Esophagus muscularis mucosa (tissue), 4 donors: ENCODE measurements around the gene TLE6. TPM values are rescaled to one million over a fixed set of nuclear protein-coding genes. Genes with fewer than 3 reads are reported as not detected.

Experiments used
- DNase-seq: peaks from one replicate; pipeline ENCODE4 v3.0.0-alpha.2; 2017; ENCODE audit errors: extremely low spot score
- H3K27ac ChIP-seq, 4 donors: fragments of 200-600 bp; sonication (generic); replicated peaks in 1 of 4; 1 replicate in 3 of 4; 2 replicates in 1 of 4; pipeline ENCODE4 v1.5.1; 2016 to 2019; ENCODE audit warnings: mild to moderate bottlenecking in 1 of 4
- H3K27me3 ChIP-seq, 4 donors: fragments of 200-600 bp; sonication (generic); one replicate each; pipeline versions ENCODE4 v1.5.1 to v1.6.0; 2016 to 2019
- H3K36me3 ChIP-seq, 4 donors: fragments of 200-600 bp; sonication (generic); one replicate each; pipeline ENCODE4 v1.5.1; 2016 to 2019
- H3K4me1 ChIP-seq, 4 donors: fragments of 200-600 bp; sonication (generic); one replicate each; pipeline ENCODE4 v1.5.1; 2016 to 2019
- H3K4me3 ChIP-seq, 4 donors: fragments of 200-600 bp; sonication (generic); 1 replicate in 2 of 4; 2 replicates in 2 of 4; pipeline ENCODE4 v1.5.1; 2016 to 2019; ENCODE audit warnings: mild to moderate bottlenecking in 4 of 4, moderate library complexity in 1 of 4
- H3K9me3 ChIP-seq, 4 donors: fragments of 200-600 bp; sonication (generic); 1 replicate in 3 of 4; 2 replicates in 1 of 4; pipeline ENCODE4 v1.5.1; 2016 to 2019
- CTCF ChIP-seq, 3 experiments: fragments of 200-600 bp in 2 of 3; fragments of 450-650 bp in 1 of 3; sonication (generic) in 2 of 3; IDR thresholded peaks; one replicate each; pipeline ENCODE4 v1.5.1; 2017 to 2019; ENCODE audit warnings: antibody characterized with exemption in 3 of 3, mild to moderate bottlenecking in 2 of 3, moderate library complexity in 1 of 3
- EP300 ChIP-seq: sonication (generic); formaldehyde crosslinking; IDR thresholded peaks from one replicate; pipeline ENCODE4 v1.6.1; 2017; ENCODE audit warnings: antibody characterized with exemption
- POLR2A ChIP-seq: fragments of 450-650 bp; IDR thresholded peaks from one replicate; pipeline ENCODE4 v1.6.1; 2017; ENCODE audit warnings: antibody characterized with exemption, moderate library complexity, mild to moderate bottlenecking, low read depth
- POLR2AphosphoS5 ChIP-seq, 2 donors: sonication (generic); formaldehyde crosslinking; IDR thresholded peaks; one replicate each; pipeline ENCODE4 v1.6.1; 2017; ENCODE audit warnings: antibody characterized with exemption in 2 of 2
- WGBS: methylation state at CpG from one replicate; pipeline ENCODE4 v1.1.5; 2018; 5-methylcytosine and 5-hydroxymethylcytosine counted together
- intact Hi-C: fragments of 100-400 bp; cut with DNase I; formaldehyde crosslinking; loops from one replicate; pipeline ENCODE4 v1.15.1; 2023
- total RNA-seq, 4 donors: library from RNA; depleted of rRNA; stranded (reverse); fragments of >200 nt; gene quantifications; one replicate each; pipeline versions ENCODE4 v1.1.0 to v1.2.1, GENCODE V29; 2016

The TLE6 gene
- total RNA-seq, 4 donors from 2014 or later, result 0.75 to 1.2 (median 0.91) TPM; not detected in 1

DNA sequence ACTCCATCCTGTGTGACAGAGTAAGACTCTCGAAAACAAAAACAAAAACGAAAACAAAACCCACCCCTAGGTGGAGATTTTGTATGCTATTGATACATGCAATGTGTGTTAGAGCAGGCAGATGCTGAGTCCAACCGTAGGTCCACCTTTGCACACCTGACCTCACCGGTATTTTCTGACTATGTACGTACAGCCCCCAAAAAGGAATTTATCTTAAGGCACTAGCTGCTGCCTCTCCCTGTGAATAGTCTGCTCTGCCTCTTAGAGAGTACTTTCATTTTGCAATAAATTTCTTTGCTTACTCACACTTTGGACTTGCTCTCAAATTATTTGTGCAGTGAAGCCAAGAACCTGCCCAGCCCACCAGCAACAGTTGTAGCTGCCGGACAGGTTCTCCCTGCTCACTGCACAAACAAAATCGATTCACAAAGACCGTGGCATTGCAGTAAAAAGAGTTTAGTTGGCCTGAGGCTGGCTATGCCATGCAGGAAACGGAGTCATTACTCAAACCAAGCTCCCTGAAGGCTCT lies 24.3 kb upstream of the TLE6 start:
- Histone ChIP-seq H3K4me1 (peaks cover 14 to 29% (median 22%) of the 10 kb centered on the region in 4 donors), H3K27ac (peak overlapping the region in 1 of 4 donors; percentile 17), H3K27me3 (no peaks in the 10 kb centered on the region), H3K36me3 (no peaks in the 10 kb centered on the region), H3K4me3 (peak overlapping the region; percentile 4 to 17 (median 7)), H3K9me3 (no peaks in the 10 kb centered on the region)
- TF ChIP-seq POLR2AphosphoS5 (IDR thresholded peaks at IDR 0.05) (no peak), POLR2A (no peak), EP300 (no peak), CTCF (IDR thresholded peaks at IDR 0.05) (no peak)
- WGBS, result 39% methylated on average over 9 of the region's 9 CpGs
- DNase-seq, result no peak
- intact Hi-C loops, result loop anchor here (5.0 kb wide), 1 partner anchor 209 kb away; no protein-coding TSS in a partner anchor

DNA sequence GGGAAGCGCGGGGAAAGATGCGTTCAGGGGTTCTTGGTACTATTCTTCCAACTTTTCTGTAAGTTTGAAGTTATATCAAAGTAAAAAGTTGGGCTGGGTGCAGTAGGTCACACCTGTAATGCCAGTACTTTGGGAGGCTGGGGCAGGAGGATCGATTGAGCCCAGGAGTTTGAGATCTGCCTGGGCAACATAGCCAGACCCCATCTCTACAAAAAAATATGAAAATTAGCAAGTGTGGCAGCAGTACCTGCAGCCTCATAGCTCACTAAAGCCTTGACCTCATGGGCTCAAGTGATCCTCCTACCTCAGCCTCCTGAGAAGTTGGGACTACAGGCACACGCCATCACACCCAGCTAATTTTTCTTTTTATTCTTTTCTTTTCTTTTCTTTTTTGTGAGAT lies 20.2 kb upstream of the TLE6 start:
- WGBS, result 94% methylated on average over 5 of the region's 5 CpGs
- no peak for DNase-seq
- Histone ChIP-seq H3K4me1 (peaks cover 3 to 13% (median 12%) of the 10 kb centered on the region in 4 donors), H3K4me3 (no peak overlapping the region), H3K27me3 (no peaks in the 10 kb centered on the region), H3K9me3 (no peaks in the 10 kb centered on the region), H3K27ac (no peak overlapping the region), H3K36me3 (no peaks in the 10 kb centered on the region)
- intact Hi-C loops, result no loop called here
- TF ChIP-seq CTCF (IDR thresholded peaks at IDR 0.05) (no peak), POLR2AphosphoS5 (IDR thresholded peaks at IDR 0.05) (no peak), POLR2A (no peak), EP300 (no peak)

DNA sequence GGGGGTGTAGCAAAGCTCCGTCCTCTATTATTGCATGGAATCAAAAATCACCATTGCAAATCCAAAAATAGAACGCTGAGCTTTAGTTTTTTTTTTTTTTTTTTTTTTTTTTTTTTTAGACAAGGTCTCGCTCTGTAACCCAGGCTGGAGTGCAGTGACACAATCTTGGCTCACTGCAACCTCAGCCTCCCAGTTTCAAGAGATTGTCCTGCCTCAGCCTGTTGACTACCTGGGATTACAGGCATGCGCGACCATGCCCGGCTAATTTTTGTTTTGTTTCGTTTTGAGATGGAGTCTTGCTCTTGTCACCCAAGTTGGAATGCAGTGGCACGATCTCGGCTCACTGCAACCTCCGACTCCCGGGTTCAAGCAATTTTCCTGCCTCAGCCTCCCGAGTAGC lies 17.2 kb upstream of the TLE6 start:
- WGBS, result 82% methylated on average over 12 of the region's 12 CpGs
- TF ChIP-seq EP300, result no peak
- no peak for TF ChIP-seq CTCF (IDR thresholded peaks at IDR 0.05)
- TF ChIP-seq POLR2AphosphoS5 (IDR thresholded peaks at IDR 0.05), result no peak
- TF ChIP-seq POLR2A, result no peak
- H3K4me3 ChIP-seq, result no peak overlapping the region
- peaks cover 3 to 6% (median 5%) of the 10 kb centered on the region in 4 donors for H3K4me1 ChIP-seq
- DNase-seq, result no peak
- intact Hi-C loops, result loop anchor here (5.0 kb wide), 2 partner anchors 97 to 147 kb away; no protein-coding TSS in a partner anchor
- H3K27ac ChIP-seq, result no peak overlapping the region
- no peaks in the 10 kb centered on the region for H3K9me3 ChIP-seq
- no peaks in the 10 kb centered on the region for H3K36me3 ChIP-seq
- H3K27me3 ChIP-seq, result no peaks in the 10 kb centered on the region

DNA sequence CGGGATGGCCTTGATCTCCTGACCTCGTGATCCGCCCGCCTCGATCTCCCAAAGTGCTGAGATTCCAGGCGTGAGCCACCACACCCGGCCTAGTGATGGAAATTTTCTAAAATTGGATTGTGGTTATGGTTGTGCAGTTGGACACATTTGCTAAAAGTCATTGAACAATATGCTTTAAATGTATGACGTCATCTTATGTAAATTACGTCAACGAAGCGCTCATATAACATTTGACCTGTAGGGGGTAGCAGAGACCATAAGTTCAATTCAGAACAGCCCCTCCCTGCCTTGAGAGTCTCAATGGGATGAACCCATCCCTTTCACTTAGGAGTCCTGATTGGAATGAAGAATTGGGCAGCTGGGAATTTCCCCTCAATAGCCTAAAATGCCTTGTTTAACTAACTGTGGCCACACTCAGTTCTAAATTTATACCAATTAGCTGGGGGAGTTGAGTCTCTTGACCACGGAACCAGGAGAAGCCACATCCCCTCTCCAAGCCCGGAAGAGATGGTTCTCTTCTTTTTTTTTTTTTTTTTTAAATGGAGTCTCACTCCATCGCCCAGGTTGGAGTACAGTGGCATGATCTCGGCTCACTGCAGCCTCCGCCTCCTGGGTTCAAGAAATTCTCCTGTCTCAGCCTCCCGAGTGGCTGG lies 15.2 kb upstream of the TLE6 start:
- intact Hi-C loops, result loop anchor here (5.0 kb wide), 2 partner anchors 95 to 145 kb away; no protein-coding TSS in a partner anchor
- WGBS, result 45% methylated on average over 13 of the region's 17 CpGs
- DNase-seq, result peak; percentile 95
- H3K36me3 ChIP-seq, result no peaks in the 10 kb centered on the region
- H3K27ac ChIP-seq, result no peak overlapping the region
- peak; percentile 69 to 92 (median 73) for TF ChIP-seq CTCF (IDR thresholded peaks at IDR 0.05)
- TF ChIP-seq POLR2A, result no peak
- no peak for TF ChIP-seq EP300
- TF ChIP-seq POLR2AphosphoS5 (IDR thresholded peaks at IDR 0.05), result peak; percentile 28 to 34
- H3K4me1 ChIP-seq, result peaks cover 3 to 6% (median 5%) of the 10 kb centered on the region in 4 donors
- no peaks in the 10 kb centered on the region for H3K9me3 ChIP-seq
- peak overlapping the region in 2 of 4 donors; percentile 24 to 42 for H3K4me3 ChIP-seq
- no peaks in the 10 kb centered on the region for H3K27me3 ChIP-seq
